Activated CD8-positive, alpha-beta memory T cell treated with anti-CD3 and anti-CD28 coated beads, Interleukin-2, amount 50 U/mL, for 24 hours (primary cell): Measurements from ENCODE around the gene ETS2.
"Not testable (repeated sequence)": the region's sequence is repeated elsewhere in the genome, so short reads cannot be mapped to it uniquely, and the experiment has no call there.

Experiments
- DNase-seq: peaks from one replicate; pipeline ENCODE4 v3.0.0-alpha.2; 2020; ENCODE audit errors: extremely low read depth

The ETS2 gene

DNA sequence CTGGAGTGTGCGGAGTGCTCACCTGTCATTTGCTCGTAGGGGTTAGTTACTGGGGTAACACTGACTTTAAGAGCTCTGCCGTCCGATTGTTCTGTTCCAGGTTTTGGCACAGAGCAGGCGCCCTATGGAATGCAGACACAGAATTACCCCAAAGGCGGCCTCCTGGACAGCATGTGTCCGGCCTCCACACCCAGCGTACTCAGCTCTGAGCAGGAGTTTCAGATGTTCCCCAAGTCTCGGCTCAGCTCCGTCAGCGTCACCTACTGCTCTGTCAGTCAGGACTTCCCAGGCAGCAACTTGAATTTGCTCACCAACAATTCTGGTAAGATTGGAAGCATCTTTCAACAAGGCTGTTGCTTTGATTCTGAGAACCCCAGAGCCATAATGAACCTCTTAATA lies 12.6 kb downstream of the ETS2 start:
- DNase-seq = no peak

DNA sequence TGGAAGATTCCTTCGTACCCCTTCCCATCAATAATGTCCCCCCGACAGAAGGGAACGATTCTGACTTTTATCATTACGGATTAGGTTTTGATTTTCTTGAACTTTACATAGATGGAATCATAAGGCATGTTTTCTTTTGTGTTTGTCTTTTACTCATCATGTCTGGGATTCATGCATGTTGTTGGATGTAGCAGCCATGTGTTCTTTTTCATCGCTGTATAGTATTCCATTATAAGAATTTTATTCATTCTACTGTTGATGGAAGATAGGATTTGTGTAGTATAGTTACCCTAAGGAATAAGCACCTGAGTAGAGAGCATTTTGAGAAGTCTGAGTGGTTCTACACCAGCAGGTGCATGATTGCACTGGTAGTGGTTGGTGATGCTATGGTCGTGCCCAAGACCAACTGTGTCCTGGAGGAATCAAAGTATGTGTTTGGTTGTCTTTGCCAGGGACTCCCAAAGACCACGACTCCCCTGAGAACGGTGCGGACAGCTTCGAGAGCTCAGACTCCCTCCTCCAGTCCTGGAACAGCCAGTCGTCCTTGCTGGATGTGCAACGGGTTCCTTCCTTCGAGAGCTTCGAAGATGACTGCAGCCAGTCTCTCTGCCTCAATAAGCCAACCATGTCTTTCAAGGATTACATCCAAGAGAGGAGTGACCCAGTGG lies 13.5 kb downstream of the ETS2 start:
- no peak for DNase-seq

DNA sequence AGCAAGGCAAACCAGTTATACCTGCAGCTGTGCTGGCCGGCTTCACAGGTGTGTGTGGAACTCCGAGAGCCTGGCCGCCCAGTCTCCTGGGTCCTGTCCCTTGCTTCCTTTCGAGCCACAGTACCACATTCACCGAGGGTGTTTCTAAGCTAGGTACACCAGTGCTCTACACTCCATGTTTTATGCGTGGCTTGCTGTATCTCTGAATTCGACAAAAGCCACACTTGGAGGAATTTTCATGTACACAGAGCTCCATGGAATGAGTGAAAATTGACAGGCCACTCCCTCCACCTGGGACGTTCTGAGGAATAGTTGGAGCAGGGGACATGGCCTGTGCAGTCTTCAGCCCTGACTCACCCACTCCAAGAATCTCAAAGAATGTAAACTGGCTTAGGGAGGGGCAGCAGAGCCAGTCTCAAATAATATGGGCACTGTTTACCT lies 14.0 kb downstream of the ETS2 start:
- no peak for DNase-seq

DNA sequence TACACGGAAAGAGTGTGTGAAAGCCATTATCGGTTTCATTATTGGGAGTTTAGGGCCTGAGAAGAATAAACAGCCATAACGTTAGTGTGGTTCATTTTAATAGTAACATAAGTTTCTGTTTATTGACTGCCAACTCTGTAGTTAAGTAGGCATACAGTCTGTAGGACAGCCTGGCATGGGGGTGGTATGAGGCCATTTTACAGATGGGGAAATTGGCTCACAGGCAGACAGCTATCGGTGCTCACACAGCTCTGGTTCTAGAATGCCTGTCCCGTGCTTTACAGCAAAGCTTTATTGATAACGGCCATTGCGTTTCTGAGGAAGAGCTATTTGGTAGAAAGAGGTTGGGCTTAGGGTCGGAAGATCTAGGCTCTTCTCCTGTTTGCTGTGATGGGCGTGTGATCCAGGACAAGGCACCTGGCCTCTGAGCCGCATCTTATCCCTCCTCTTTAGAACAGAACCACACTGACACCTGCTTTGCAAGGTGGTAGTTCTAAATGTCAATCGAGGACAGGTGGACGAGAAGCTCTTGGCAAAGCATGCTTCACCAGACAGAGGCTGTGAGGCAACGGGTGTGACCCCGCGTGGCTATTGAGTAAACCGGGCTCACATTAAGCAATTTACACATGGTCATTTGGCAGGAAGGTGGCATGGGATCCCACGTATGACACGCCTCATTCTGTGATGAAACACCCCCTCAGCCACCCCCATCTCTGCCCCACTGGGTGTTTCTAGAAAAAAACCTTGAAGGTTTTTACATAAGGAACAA lies 14.9 kb downstream of the ETS2 start:
- DNase-seq = no peak

DNA sequence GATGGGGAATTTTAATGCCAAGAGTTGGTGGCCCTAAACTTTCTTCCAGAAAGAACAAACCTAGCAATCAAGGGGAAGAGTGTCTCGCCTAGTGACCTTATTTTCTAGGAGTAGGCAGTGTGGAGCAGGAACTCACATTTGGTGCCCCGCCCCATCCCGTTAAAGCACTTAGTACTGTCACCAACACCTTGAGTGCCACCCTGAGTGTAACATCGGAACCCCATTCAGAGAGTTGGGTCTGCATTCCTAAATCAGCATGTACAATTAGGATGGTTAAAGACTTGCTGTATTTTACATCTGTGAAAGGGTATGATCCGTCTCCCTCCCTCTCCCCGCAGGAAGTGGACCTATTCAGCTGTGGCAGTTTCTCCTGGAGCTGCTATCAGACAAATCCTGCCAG lies 15.5 kb downstream of the ETS2 start:
- DNase-seq = no peak

DNA sequence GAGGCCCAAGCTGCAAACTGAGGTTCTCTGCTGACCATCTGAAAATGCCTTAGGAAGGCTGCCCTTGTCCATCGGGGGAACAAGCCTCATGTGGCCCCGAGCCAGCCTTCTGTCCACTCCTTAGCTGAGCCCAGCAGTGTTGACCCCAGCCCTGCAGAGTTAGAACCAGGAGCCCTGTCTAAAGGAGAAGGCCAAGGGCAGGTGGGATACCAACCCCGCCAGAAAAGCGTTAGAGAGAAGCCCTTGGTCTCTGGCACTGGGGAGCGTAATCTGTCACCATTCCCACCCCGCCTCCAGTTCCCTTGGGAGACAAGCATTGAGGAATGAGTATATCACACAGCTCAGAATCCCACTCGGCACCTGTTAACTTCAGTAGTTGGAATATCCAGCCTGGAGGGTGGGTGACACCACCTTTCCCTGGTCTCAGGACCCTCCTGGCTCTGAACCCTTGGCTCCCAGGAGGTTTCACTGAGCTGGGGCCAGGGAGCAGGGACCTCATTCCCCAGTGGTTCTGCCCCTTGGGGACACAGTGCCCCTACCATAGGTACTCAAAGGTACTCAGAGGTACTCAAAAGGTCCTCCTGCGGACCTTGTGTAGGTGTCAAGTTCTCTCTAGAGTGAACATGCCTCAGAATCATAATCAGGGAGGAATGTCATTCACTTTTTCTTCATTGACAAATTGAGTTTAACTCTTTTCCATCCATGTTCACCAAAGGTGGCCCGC lies 16.4 kb downstream of the ETS2 start:
- DNase-seq = no peak

DNA sequence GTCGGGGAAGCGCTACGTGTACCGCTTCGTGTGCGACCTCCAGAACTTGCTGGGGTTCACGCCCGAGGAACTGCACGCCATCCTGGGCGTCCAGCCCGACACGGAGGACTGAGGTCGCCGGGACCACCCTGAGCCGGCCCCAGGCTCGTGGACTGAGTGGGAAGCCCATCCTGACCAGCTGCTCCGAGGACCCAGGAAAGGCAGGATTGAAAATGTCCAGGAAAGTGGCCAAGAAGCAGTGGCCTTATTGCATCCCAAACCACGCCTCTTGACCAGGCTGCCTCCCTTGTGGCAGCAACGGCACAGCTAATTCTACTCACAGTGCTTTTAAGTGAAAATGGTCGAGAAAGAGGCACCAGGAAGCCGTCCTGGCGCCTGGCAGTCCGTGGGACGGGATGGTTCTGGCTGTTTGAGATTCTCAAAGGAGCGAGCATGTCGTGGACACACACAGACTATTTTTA lies 17.1 kb downstream of the ETS2 start:
- DNase-seq = no peak

DNA sequence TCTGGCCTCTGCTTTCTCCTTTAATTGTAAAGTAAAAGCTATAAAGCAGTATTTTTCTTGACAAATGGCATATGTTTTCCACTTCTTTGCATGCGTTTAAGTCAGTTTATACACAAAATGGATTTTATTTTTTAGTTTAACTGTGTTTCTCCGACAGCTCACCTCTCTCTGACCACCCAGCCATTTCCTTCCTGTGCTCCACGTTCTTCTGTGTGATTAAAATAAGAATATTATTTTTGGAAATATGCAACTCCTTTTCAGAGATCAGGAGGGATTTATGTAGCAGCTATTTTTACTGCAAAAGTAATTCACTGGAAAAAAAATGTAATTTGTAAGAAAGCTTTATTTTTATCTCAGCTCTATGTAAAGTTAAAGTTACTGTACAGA lies 18.0 kb downstream of the ETS2 start:
- no peak for DNase-seq

DNA sequence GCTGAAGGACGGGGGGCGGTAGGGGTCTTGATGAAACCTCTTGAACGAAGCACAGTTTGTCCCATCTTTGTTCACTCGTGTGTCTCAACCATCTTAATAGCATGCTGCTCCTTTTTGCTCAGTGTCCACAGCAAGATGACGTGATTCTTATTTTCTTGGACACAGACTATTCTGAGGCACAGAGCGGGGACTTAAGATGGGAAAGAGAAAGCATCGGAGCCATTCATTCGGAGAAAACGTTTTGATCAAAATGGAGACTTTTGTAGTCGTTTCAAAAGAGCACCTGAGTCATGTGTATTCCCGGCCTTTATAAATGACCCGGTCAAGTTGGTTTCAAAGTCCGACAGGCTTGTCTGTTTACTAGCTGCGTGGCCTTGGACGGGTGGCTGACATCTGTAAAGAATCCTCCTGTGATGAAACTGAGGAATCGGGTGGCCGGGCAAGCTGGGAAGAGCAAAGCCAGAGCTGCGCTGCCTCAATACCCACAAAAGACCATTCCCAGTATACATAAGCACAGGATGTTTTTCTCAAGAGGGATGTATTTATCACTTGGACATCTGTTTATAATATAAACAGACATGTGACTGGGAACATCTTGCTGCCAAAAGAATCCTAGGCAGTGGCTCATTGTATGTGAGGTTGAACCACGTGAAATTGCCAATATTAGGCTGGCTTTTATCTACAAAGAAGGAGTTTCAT lies 18.5 kb downstream of the ETS2 start:
- DNase-seq = no peak

DNA sequence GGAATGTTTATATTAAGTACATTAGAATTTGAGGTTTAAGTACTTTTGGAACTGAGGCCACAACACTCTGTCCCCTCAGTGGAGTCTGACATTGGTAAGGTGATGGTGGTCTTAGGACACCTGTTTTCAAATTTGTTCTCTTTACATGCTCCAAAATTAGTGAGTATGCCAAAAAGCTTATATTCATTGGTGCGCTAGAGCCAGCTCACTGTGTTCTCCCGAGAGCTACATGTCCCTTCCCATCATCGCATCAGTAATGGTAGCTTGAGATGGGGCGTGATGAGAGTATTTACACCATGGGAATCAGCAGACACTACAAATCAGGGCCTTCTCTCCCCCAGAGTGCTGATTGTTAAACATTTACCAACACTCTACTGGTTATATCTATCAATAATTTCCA lies 19.5 kb downstream of the ETS2 start:
- DNase-seq = no peak

DNA sequence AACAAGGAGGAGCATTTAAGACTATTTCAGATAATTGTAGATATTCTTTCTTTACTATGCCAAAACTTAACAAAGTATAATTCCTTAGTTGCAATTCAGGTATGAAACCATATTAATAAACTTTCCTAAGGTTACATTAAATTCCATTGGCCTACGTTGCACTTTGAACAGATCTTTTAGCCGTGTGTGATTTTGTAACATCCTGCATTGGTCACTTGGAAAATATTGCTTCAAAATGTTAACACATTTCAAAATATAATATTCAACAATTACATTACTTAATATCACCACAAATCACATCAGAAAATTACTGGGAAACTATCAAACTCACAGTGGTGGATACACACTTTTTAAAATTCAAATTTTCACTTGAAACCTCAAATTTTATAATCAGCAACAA lies 20.2 kb downstream of the ETS2 start:
- DNase-seq = no peak

DNA sequence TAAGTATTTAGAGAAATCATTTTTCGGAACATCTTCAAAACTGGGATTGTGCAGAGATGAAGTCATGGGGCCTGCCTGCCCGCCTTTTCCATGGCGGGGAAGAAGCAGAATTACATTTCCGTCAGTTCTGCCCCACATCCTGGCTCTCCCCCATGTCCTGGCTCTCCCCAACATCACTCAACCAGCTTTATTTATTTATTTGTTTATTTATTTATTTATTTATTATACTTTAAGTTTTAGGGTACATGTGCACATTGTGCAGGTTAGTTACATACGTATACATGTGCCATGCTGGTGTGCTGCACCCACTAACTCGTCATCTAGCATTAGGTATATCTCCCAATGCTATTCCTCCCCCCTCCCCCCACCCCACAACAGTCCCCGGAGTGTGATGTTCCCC lies 22.4 kb downstream of the ETS2 start:
- not testable (repeated sequence) for DNase-seq

DNA sequence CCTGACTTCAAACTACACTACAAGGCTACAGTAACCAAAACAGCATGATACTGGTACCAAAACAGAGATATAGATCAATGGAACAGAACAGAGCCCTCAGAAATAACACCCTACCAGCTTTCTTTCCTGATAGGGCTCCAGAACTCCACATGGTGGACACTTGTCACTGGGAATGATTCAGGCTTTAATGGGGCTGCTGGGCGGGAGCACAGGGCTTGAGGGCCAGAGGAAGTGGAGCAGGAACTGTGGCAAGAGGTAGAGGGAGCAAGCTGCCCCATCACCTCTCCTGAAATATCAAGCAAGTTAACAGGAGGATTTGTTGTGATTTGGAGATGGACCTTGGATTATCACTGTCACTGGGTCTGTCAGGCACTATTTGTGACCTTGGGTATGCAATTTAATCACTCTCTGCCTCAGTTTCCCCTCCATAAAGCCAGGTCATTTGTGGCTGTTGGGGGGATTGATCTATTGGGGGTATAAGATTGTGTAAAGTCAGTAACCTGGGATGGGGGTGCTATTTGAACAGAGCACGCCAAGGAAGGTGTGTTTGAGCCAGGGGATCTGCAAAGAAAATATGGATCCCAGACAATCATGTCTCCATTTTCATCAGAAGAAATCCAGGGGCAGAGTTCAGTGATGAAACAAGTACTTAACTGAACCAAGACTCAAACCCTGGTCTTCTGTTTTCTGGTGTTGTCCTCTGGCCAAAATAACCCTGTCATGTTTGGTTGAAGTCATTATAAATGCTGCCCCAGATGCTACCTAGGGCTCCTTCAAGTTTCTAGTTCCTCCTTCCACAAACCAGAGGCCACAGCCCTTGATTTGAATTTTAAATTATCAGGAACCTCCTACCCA lies 25.2 kb downstream of the ETS2 start:
- no peak for DNase-seq

DNA sequence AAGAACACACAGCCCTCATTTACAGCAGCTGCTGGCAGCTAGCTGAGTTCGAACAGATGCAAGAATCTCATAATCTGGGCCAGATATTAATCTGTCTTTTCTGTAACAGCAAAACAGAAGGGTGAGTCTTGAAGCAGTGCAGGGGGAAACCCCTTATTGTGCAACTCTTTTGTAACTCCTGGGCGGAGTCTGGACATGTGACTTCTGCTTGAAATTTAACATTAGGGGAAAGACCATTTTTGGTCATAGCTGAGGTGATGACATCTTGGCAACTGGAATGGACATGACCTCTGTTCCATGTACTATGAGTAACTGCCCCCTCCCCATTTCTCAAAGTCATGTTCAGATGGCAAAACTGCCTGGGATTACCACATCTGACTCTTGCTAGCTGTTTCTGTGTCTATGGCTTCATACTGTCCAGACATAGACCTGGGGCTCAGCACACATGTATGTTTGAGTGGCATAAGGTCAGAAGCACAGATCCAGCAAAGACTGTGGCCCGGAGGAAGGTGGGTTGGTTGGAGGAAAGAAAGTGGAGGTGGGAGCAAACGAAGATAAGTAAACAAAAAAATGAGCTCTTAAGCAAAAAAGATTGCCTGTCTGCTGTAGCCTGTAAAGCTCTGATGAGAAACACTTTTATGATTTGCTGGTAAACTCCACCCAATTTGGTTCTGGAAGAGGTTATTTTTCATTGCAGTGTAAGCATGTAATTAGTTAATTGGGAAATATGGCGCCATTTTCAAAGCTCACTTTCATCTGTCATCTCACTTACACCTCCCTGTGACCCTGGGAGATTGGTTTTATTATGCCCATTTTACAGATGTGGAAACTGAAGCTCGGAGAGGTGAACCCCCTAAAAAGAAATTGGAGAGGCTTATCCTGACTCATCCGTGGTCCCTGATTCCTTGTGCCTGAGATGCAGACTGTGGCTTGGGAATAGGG lies 26.1 kb downstream of the ETS2 start:
- no peak for DNase-seq

DNA sequence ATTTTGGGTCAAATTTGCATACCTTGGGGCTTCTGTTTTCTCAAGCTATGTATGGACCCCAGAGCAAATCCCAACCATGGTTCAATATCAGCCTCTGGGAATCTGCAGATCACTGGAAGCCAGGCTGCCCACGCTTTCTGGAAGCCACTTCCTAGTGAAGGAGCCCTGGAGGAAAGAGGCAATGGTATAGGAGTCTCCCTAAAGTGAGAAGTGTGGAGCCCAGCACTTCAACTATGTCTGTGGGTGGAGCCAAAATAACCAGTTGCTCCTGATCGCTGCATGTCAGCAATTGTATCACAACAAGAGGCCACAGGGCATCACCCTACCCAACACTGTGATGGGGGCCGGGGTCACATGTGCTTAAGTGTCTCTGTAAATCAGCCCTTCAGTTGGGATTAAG lies 26.9 kb downstream of the ETS2 start:
- no peak for DNase-seq

DNA sequence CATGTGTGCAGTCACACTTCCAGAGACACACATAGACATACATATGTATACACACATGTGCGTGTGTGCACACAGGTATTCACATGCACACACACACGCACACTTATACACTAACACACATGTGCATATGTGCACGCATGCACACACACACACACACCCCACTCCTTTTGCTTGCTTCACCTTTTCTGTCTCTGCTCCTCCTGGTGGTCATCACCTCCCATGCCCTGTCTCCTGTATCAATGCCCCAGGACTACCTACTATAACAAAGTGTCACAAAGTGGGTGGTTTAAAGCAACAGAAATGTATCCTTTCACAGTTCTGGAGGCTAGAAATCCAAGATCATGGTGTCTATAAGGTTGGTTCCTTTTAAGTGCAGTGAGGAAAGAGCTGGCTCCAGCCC lies 27.4 kb downstream of the ETS2 start:
- no peak for DNase-seq

DNA sequence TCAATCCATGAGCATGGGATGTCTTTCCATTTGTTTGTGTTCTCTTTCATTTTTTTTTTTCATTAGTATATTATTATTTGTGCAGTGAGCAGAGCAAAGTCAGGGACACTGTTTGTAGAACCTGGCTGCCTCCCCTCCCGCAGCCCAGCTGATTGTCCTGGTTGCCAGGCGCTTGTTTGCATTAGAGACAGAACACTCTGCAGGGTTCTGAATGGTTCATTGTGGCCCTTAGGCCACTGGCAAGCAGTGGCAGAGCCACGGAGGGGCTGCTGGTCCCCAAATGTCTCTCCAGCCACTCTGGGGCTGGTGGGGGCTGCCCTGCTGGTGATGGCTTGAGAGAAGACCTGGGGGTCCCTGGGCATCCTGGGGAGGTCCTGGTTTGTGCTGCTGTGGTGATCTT lies 29.0 kb downstream of the ETS2 start:
- no peak for DNase-seq

DNA sequence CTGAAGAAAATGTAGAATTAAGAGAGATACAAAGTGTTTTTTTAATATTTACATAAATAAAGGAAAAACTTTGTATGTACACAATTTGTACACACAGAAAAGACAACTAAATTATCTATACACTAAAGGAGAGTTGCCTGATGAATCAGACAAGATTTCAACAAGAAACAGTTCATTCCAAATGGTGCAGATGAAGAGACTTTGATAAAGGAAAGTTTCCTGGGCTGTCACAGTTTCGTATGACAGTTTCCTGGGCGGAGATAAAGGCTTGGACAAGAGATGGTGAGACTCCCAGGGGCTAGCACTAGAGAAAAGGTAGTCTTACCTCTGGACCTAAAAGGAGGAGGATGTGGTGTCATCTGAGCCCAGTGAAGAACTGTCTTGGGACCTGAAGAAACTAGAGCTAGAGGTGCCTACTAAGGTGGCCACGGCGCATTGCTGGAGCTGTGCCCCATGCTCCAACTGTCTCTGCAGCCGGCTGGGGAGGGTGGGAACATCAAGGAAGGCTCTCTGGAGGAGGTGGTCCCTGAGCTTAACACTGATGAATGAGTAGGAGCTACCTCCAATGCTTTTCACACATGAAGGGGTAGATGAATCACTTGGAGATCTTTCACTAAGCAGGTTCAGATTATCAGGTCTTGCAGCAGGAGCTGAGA lies 32.2 kb downstream of the ETS2 start:
- DNase-seq = no peak

DNA sequence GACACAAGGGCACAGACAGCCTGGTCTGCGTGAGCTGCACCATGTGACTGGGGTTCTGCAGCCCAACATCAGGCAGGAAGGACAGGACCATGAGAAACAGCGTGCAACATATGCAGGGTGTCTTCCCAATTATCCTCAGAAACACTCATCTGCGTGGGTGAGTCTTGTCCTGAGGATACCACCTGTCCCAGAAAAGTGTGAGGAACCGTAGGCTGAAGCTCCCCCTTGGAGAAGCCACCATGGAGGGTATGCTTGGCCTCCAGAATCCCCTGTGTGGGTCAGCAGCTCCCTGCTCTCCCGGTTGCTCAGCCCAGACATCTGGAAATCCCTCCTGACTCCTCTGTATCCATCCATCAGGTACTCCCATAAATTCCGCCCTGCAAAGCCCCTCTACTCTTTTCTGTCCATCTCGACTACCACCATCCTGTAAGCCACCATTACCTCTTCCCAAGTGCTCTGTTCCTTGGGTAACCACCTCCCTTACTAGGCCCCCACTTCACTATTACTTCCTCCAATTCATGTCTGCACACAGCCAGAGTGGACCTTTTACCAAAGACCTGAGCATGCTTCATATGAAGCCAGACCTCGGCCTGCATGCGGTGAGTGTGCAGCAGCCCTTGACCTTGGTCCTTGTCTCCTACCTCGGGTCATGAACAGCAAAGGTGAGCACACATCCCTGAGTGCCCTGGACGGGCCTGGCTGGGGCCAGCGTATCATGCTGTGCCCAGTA lies 33.0 kb downstream of the ETS2 start:
- no peak for DNase-seq
